Endodermal cell (in vitro differentiated cells): ENCODE measurements around the gene CRELD2. TPM values are rescaled to one million over a fixed set of nuclear protein-coding genes. Genes with fewer than 3 reads are reported as not detected.
A peak's percentile ranks its signal among the peaks of the same experiment; 100 is the strongest.

Experiments
- DNase-seq: peaks from one replicate; pipeline ENCODE4 v3.0.0-alpha.2; 2017
- H3K27ac ChIP-seq: 2 replicates; pipeline ENCODE4 v1.5.1; 2013; ENCODE audit warnings: mild to moderate bottlenecking, low read depth, low read length, moderate library complexity
- H3K27me3 ChIP-seq: 2 replicates; pipeline ENCODE4 v1.6.1; 2013; ENCODE audit warnings: mild to moderate bottlenecking, low read length, moderate library complexity; ENCODE audit not compliant: insufficient read depth, control insufficient read depth, poor library complexity, severe bottlenecking
- H3K36me3 ChIP-seq: 2 replicates; pipeline ENCODE4 v1.7.0; 2013; ENCODE audit warnings: mild to moderate bottlenecking, low read length, moderate library complexity; ENCODE audit not compliant: control insufficient read depth, insufficient read depth
- H3K4me1 ChIP-seq: one replicate; pipeline ENCODE4 v1.7.0; 2013; ENCODE audit warnings: low read length; ENCODE audit not compliant: control insufficient read depth, insufficient read depth
- H3K4me3 ChIP-seq: 2 replicates; pipeline ENCODE4 v1.5.1; 2013; ENCODE audit warnings: mild to moderate bottlenecking, low read length, moderate library complexity
- H3K9ac ChIP-seq: 2 replicates; pipeline ENCODE4 v1.6.1; 2013; ENCODE audit warnings: mild to moderate bottlenecking, low read length, moderate library complexity; ENCODE audit not compliant: poor library complexity, severe bottlenecking; ENCODE audit errors: extremely low read depth
- H3K9me3 ChIP-seq: 2 replicates; pipeline ENCODE4 v1.6.1; 2013; ENCODE audit warnings: mild to moderate bottlenecking, low read length, moderate library complexity; ENCODE audit not compliant: control insufficient read depth
- H3K27ac Mint-ChIP-seq: 2 replicates; pipeline ENCODE4 v1.8.0; 2020; ENCODE audit warnings: mixed read lengths
- H3K27me3 Mint-ChIP-seq: 2 replicates; pipeline ENCODE4 v1.8.0; 2021; ENCODE audit warnings: mild to moderate bottlenecking, mixed read lengths; ENCODE audit not compliant: insufficient read depth
- H3K36me3 Mint-ChIP-seq: 2 replicates; pipeline ENCODE4 v1.8.0; 2020; ENCODE audit warnings: low read depth, mixed read lengths
- H3K4me1 Mint-ChIP-seq: 2 replicates; pipeline ENCODE4 v1.8.0; 2020; ENCODE audit warnings: mixed read lengths
- H3K4me3 Mint-ChIP-seq: 2 replicates; pipeline ENCODE4 v1.8.0; 2020; ENCODE audit warnings: mild to moderate bottlenecking, moderate library complexity, mixed read lengths
- H3K9me3 Mint-ChIP-seq: 2 replicates; pipeline ENCODE4 v1.8.0; 2020; ENCODE audit warnings: mild to moderate bottlenecking, mixed read lengths
- WGBS, 2 experiments: methylation state at CpG; one replicate each; pipeline versions ENCODE4 v1.1.5 to v1.1.7; 2013; ENCODE audit warnings: missing lambda C conversion rate in 2 of 2, mixed read lengths in 1 of 2; ENCODE audit not compliant: insufficient coverage in 1 of 2, insufficient read length in 1 of 2; 5-methylcytosine and 5-hydroxymethylcytosine counted together
- total RNA-seq, 2 donors: library from RNA; stranded (reverse); fragmentation: NEBNext Ultra II Directional in 1 of 2; extraction: Animal tissue kit (Norgen Biotek cat#: 25700) in 1 of 2; gene quantifications; 2 replicates in 1 of 2; 3 replicates in 1 of 2; pipeline ENCODE4 v1.2.1, GENCODE V29; 2021
- TF ChIP-seq, protein P1 (sequence below): fragments of 200-600 bp; sonication (generic); conservative IDR thresholded peaks from 2 replicates; pipeline ENCODE4 v1.5.0; 2021; ENCODE audit warnings: antibody characterized with exemption, mild to moderate bottlenecking

Gene CRELD2
- total RNA-seq, 2 donors from 2014 or later, result 39.8 to 62.9 TPM

DNA sequence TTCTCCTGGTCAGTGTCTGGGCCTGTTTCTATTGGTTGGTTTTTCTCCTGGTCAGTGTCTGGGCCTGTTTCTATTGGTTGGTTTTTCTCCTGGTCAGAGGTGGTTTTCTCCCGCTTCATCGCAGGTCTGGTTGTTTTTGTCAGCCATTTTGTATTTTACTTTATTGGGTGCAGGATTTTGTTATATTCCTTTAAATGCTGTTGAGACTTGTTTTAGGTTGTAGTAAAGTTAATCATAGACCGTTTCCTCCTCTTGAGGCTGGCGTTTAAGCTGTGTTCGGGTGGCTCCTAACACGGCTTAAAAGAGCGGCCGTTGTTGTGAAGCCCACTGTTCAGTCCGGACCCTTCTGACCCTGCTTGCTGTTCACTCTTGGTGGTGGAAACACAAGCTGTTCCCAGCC is 38.6 kb upstream of the CRELD2 start:
- H3K27ac ChIP-seq, result no peak overlapping the region
- H3K36me3 ChIP-seq, result peaks cover 43% of the 10 kb centered on the region
- Mint-ChIP-seq H3K27ac (peak overlapping the region; percentile 15), H3K27me3 (no peaks in the 10 kb centered on the region), H3K9me3 (peaks cover 17% of the 10 kb centered on the region), H3K36me3 (peaks cover 54% of the 10 kb centered on the region), H3K4me1 (no peaks in the 10 kb centered on the region), H3K4me3 (no peak overlapping the region)
- no peaks in the 10 kb centered on the region for H3K27me3 ChIP-seq
- TF ChIP-seq, protein P1, sequence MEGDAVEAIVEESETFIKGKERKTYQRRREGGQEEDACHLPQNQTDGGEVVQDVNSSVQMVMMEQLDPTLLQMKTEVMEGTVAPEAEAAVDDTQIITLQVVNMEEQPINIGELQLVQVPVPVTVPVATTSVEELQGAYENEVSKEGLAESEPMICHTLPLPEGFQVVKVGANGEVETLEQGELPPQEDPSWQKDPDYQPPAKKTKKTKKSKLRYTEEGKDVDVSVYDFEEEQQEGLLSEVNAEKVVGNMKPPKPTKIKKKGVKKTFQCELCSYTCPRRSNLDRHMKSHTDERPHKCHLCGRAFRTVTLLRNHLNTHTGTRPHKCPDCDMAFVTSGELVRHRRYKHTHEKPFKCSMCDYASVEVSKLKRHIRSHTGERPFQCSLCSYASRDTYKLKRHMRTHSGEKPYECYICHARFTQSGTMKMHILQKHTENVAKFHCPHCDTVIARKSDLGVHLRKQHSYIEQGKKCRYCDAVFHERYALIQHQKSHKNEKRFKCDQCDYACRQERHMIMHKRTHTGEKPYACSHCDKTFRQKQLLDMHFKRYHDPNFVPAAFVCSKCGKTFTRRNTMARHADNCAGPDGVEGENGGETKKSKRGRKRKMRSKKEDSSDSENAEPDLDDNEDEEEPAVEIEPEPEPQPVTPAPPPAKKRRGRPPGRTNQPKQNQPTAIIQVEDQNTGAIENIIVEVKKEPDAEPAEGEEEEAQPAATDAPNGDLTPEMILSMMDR, result no peak
- no peak for DNase-seq
- 95 to 96% methylated on average over 6 to 9 of the region's 9 CpGs for WGBS, 2 experiments
- no peak overlapping the region for H3K9ac ChIP-seq
- no peak overlapping the region for H3K4me3 ChIP-seq
- peaks cover 7% of the 10 kb centered on the region for H3K9me3 ChIP-seq
- H3K4me1 ChIP-seq, result no peaks in the 10 kb centered on the region

DNA sequence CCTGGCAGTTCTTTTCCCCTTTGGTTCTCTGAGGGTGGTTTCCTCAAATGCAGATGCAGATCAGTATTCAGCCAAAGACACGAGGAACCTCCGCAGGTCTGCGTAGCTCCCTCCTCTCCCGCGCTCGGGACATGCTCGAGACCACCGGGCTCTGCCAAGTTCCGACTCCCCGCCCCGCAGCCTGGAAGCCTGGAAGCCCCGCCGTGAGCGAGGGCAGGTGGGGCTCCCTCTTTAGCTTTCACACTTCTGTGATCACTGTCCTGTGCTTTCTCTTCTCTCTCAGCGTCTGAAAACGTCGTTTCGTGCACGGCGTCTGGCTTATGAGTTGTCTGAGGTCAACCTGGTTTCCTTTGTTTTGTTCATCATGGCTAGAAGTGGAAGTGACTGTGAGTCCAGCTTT is 38.2 kb upstream of the CRELD2 start:
- TF ChIP-seq, protein P1, result no peak
- Mint-ChIP-seq H3K27me3 (no peaks in the 10 kb centered on the region), H3K36me3 (peaks cover 55% of the 10 kb centered on the region), H3K27ac (peak overlapping the region; percentile 15), H3K4me3 (no peak overlapping the region), H3K9me3 (peaks cover 17% of the 10 kb centered on the region), H3K4me1 (no peaks in the 10 kb centered on the region)
- no peaks in the 10 kb centered on the region for H3K4me1 ChIP-seq
- 79 to 82% methylated on average over 19 to 20 of the region's 20 CpGs for WGBS, 2 experiments
- no peak overlapping the region for H3K4me3 ChIP-seq
- H3K9me3 ChIP-seq, result peaks cover 7% of the 10 kb centered on the region
- H3K27me3 ChIP-seq, result no peaks in the 10 kb centered on the region
- H3K27ac ChIP-seq, result no peak overlapping the region
- no peak for DNase-seq
- peaks cover 44% of the 10 kb centered on the region for H3K36me3 ChIP-seq
- no peak overlapping the region for H3K9ac ChIP-seq

DNA sequence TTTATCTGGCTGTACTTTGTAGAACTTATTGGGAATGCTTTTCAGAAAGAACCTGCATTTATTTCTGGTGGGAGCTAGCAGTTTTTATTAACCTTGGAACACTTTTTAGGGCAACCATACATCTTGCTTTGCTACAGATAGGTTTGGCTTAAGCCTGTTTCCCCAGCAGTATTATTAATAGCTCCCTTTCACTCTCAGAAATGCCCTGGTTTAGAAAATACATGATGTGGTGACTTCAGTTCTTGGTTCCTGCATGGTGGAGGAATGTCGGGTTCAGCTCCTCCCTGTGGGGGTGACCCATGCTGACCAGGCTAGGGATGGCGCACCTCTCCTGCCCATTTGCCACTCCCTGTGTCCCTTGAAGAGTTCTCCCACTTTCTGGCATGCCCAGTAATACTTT is 36.6 kb upstream of the CRELD2 start:
- H3K27ac ChIP-seq, result no peak overlapping the region
- peaks cover 63% of the 10 kb centered on the region for H3K36me3 Mint-ChIP-seq
- no peak for DNase-seq
- H3K27me3 Mint-ChIP-seq, result no peaks in the 10 kb centered on the region
- H3K36me3 ChIP-seq, result peaks cover 52% of the 10 kb centered on the region
- no peaks in the 10 kb centered on the region for H3K27me3 ChIP-seq
- peaks cover 17% of the 10 kb centered on the region for H3K9me3 Mint-ChIP-seq
- H3K9me3 ChIP-seq, result peaks cover 7% of the 10 kb centered on the region
- no peak overlapping the region for H3K4me3 ChIP-seq
- no peaks in the 10 kb centered on the region for H3K4me1 Mint-ChIP-seq
- H3K4me3 Mint-ChIP-seq, result no peak overlapping the region
- H3K4me1 ChIP-seq, result no peaks in the 10 kb centered on the region
- 80 to 92% methylated on average over 1 to 2 of the region's 2 CpGs for WGBS, 2 experiments
- H3K27ac Mint-ChIP-seq, result no peak overlapping the region
- H3K9ac ChIP-seq, result no peak overlapping the region
- TF ChIP-seq, protein P1, result no peak
